ENCODE data around the gene STXBP6. TPM values are rescaled to one million over a fixed set of nuclear protein-coding genes. Genes with fewer than 3 reads are reported as not detected.
"Not testable (repeated sequence)": the region's sequence is repeated elsewhere in the genome, so short reads cannot be mapped to it uniquely, and the experiment has no call there.

Gene STXBP6
- total RNA-seq, 1 experiment from 2014 or later, result not detected

DNA sequence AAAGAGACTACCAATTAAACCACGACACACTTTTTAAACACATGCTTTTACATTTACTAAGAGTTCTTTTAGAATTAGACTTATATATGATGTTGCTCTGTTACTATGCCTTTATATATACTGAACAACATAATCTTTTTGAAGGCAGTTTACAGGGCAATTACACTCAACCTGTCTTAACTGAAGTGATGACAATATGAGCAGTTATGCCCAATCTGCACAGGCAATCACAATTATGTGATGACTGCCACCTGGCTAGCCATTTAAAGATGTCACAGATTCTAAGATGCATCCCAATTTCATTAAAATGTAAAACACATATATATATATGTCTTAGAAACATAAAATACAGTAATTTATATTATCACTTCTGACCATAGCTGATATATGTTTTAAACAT lies 112.6 kb downstream of the STXBP6 start:
- H3K9me3 ChIP-seq (ENCODE audit: control insufficient read depth, insufficient read depth, low read depth, low read length), result no peaks in the 10 kb centered on the region
- no TSS peak for BruUV-seq (replicated peaks)
- in situ Hi-C loops (cut with HindIII; ENCODE audit: low pct_unique_long_range_greater_than_20kb, low sequenced_read_pairs), result no loop called here
- H3K36me3 ChIP-seq (ENCODE audit: control insufficient read depth, insufficient read depth, low read length), result no peaks in the 10 kb centered on the region
- CTCF ChIA-PET, result no interaction called here
- ATAC-seq (no peak), DNase-seq (ENCODE audit: low read depth, low spot score) (no peak)
- intact Hi-C loops (cut with micrococcal nuclease; ENCODE audit: unreplicated experiment), result no loop called here
- POLR2A ChIA-PET, result no interaction called here
- no peaks in the 10 kb centered on the region for H3K27me3 ChIP-seq (ENCODE audit: control insufficient read depth, insufficient read depth, low read length)
- no peak overlapping the region for H3K27ac ChIP-seq (ENCODE audit: low read length)
- H3K4me3 ChIP-seq (ENCODE audit: low read depth in 2 of 2, low read length in 2 of 2), result no peak overlapping the region
- no peaks in the 10 kb centered on the region for H3K4me1 ChIP-seq (ENCODE audit: control insufficient read depth, insufficient read depth, low read length)
- TF ChIP-seq TCF7L2 (IDR thresholded peaks at IDR 0.05; ENCODE audit: low read depth, low read length) (no peak), SIN3A (IDR thresholded peaks at IDR 0.05; ENCODE audit: borderline replicate concordance, insufficient read depth, low read depth, low read length) (no peak), POLR2AphosphoS5 (IDR thresholded peaks at IDR 0.05; ENCODE audit: low read depth, low read length) (no peak)
- TF ChIP-seq, protein P1, sequence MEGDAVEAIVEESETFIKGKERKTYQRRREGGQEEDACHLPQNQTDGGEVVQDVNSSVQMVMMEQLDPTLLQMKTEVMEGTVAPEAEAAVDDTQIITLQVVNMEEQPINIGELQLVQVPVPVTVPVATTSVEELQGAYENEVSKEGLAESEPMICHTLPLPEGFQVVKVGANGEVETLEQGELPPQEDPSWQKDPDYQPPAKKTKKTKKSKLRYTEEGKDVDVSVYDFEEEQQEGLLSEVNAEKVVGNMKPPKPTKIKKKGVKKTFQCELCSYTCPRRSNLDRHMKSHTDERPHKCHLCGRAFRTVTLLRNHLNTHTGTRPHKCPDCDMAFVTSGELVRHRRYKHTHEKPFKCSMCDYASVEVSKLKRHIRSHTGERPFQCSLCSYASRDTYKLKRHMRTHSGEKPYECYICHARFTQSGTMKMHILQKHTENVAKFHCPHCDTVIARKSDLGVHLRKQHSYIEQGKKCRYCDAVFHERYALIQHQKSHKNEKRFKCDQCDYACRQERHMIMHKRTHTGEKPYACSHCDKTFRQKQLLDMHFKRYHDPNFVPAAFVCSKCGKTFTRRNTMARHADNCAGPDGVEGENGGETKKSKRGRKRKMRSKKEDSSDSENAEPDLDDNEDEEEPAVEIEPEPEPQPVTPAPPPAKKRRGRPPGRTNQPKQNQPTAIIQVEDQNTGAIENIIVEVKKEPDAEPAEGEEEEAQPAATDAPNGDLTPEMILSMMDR (IDR thresholded peaks at IDR 0.05), result no peak
- TF ChIP-seq, protein P2, sequence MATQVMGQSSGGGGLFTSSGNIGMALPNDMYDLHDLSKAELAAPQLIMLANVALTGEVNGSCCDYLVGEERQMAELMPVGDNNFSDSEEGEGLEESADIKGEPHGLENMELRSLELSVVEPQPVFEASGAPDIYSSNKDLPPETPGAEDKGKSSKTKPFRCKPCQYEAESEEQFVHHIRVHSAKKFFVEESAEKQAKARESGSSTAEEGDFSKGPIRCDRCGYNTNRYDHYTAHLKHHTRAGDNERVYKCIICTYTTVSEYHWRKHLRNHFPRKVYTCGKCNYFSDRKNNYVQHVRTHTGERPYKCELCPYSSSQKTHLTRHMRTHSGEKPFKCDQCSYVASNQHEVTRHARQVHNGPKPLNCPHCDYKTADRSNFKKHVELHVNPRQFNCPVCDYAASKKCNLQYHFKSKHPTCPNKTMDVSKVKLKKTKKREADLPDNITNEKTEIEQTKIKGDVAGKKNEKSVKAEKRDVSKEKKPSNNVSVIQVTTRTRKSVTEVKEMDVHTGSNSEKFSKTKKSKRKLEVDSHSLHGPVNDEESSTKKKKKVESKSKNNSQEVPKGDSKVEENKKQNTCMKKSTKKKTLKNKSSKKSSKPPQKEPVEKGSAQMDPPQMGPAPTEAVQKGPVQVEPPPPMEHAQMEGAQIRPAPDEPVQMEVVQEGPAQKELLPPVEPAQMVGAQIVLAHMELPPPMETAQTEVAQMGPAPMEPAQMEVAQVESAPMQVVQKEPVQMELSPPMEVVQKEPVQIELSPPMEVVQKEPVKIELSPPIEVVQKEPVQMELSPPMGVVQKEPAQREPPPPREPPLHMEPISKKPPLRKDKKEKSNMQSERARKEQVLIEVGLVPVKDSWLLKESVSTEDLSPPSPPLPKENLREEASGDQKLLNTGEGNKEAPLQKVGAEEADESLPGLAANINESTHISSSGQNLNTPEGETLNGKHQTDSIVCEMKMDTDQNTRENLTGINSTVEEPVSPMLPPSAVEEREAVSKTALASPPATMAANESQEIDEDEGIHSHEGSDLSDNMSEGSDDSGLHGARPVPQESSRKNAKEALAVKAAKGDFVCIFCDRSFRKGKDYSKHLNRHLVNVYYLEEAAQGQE (IDR thresholded peaks at IDR 0.05; ENCODE audit: insufficient read depth in 1 of 2, low read depth in 2 of 2, low read length in 1 of 2), result no peak

DNA sequence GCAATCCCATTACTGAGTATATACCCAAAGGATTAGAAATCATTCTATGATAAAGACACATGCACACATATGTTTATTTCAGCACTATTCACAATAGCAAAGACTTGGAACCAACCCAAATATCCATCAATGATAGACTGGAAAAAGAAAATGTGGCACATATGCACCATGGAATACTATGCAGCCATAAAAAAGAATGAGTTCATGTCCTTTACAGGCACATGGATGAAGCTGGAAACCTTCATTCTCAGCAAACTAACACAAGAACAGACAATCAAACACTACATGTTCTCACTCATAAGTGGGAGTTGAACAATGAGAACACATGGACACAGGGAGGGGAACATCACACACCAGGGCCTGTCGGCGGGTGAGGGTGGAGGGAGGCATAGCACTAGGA lies 113.2 kb downstream of the STXBP6 start:
- DNase-seq (ENCODE audit: low read depth, low spot score), result not testable (repeated sequence)

DNA sequence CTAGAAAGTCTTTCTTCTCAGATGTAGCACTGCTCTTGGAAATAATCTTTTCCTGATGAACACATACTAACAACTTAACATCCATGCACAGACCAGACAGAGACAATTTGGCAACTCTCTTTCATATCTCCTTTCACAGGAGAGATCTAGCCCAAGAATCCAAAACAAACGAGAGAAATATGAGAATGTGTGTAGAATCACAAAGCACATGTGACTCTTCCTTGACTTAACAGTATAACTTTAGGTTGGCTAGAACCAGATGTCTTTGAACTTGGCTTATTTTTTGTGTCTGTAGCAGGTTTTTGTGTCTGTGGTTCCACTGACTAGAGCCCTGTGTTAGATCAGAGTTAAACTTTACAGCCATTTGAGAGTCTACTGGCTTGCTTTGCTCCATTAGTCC lies 114.2 kb downstream of the STXBP6 start:
- H3K27ac ChIP-seq (ENCODE audit: low read length), result no peak overlapping the region
- H3K36me3 ChIP-seq (ENCODE audit: control insufficient read depth, insufficient read depth, low read length), result no peaks in the 10 kb centered on the region
- in situ Hi-C loops (cut with HindIII; ENCODE audit: low pct_unique_long_range_greater_than_20kb, low sequenced_read_pairs) (no loop called here), intact Hi-C loops (cut with micrococcal nuclease; ENCODE audit: unreplicated experiment) (no loop called here)
- BruUV-seq (replicated peaks), result no TSS peak
- POLR2A ChIA-PET, result no interaction called here
- no peaks in the 10 kb centered on the region for H3K4me1 ChIP-seq (ENCODE audit: control insufficient read depth, insufficient read depth, low read length)
- H3K9me3 ChIP-seq (ENCODE audit: control insufficient read depth, insufficient read depth, low read depth, low read length), result no peaks in the 10 kb centered on the region
- DNase-seq (ENCODE audit: low read depth, low spot score) (no peak), ATAC-seq (no peak)
- no peak overlapping the region for H3K4me3 ChIP-seq (ENCODE audit: low read depth in 2 of 2, low read length in 2 of 2)
- CTCF ChIA-PET, result no interaction called here
- TF ChIP-seq, protein P1 (IDR thresholded peaks at IDR 0.05), result no peak
- no peak for TF ChIP-seq POLR2AphosphoS5 (IDR thresholded peaks at IDR 0.05; ENCODE audit: low read depth, low read length)
- TF ChIP-seq TCF7L2 (IDR thresholded peaks at IDR 0.05; ENCODE audit: low read depth, low read length), result no peak
- no peak for TF ChIP-seq SIN3A (IDR thresholded peaks at IDR 0.05; ENCODE audit: borderline replicate concordance, insufficient read depth, low read depth, low read length)
- TF ChIP-seq, protein P2 (IDR thresholded peaks at IDR 0.05; ENCODE audit: insufficient read depth in 1 of 2, low read depth in 2 of 2, low read length in 1 of 2), result no peak
- H3K27me3 ChIP-seq (ENCODE audit: control insufficient read depth, insufficient read depth, low read length), result no peaks in the 10 kb centered on the region

More for the DNA sequence above, 113.2 kb downstream of the STXBP6 start:
- H3K9me3 ChIP-seq (ENCODE audit: control insufficient read depth, insufficient read depth, low read depth, low read length); CTCF ChIA-PET; H3K36me3 ChIP-seq (ENCODE audit: control insufficient read depth, insufficient read depth, low read length); ATAC-seq; H3K4me3 ChIP-seq (ENCODE audit: low read depth in 2 of 2, low read length in 2 of 2); H3K27ac ChIP-seq (ENCODE audit: low read length); intact Hi-C loops (cut with micrococcal nuclease; ENCODE audit: unreplicated experiment); in situ Hi-C loops (cut with HindIII; ENCODE audit: low pct_unique_long_range_greater_than_20kb, low sequenced_read_pairs); BruUV-seq (replicated peaks); H3K27me3 ChIP-seq (ENCODE audit: control insufficient read depth, insufficient read depth, low read length); POLR2A ChIA-PET; H3K4me1 ChIP-seq (ENCODE audit: control insufficient read depth, insufficient read depth, low read length): not testable (repeated sequence)
